Loucy (cell line): ENCODE results near the gene PYCR2.

ENCODE experiments used
- CTCF ChIP-seq: fragments of 200-600 bp; sonication (generic); conservative IDR thresholded peaks from 2 replicates; pipeline ENCODE4 v1.5.1; 2014; ENCODE audit warnings: mild to moderate bottlenecking, antibody characterized with exemption, low read length
- EZH2phosphoT487 ChIP-seq: fragments of 200-600 bp; IDR thresholded peaks from 2 replicates; pipeline ENCODE4 v1.6.1; 2018; ENCODE audit warnings: antibody characterized with exemption, mild to moderate bottlenecking, moderate library complexity, borderline replicate concordance

- TF ChIP-seq CTCF (no peak), EZH2phosphoT487 (no peak)
Observed at GRCh38 chr1:225936523-225936922, 12.5 kb upstream of the PYCR2 start.
